Mucosa of rectum (tissue), 2 donors: ENCODE measurements around the gene NUDT13.

Source experiments
- H3K27ac ChIP-seq, 2 donors: one replicate each; pipeline ENCODE4 v1.7.0; 2013; ENCODE audit warnings: inconsistent platforms in 2 of 2, low read depth in 2 of 2, low read length in 2 of 2
- H3K27me3 ChIP-seq, 2 donors: one replicate each; pipeline ENCODE4 v1.7.0; 2013; ENCODE audit warnings: low read length in 2 of 2; ENCODE audit not compliant: control insufficient read depth in 2 of 2, insufficient read depth in 2 of 2
- H3K36me3 ChIP-seq, 2 donors: one replicate each; pipeline ENCODE4 v1.7.0; 2013; ENCODE audit warnings: low read length in 2 of 2; ENCODE audit not compliant: control insufficient read depth in 2 of 2, insufficient read depth in 2 of 2
- H3K4me1 ChIP-seq, 2 donors: one replicate each; pipeline ENCODE4 v1.7.0; 2013; ENCODE audit warnings: low read length in 2 of 2, mild to moderate bottlenecking in 1 of 2; ENCODE audit not compliant: control insufficient read depth in 2 of 2, insufficient read depth in 2 of 2
- H3K4me3 ChIP-seq, 2 donors: one replicate each; pipeline ENCODE4 v1.7.0; 2013; ENCODE audit warnings: low read length in 2 of 2
- H3K9ac ChIP-seq, 2 donors: one replicate each; pipeline ENCODE4 v1.7.0; 2013; ENCODE audit warnings: low read length in 2 of 2, low read depth in 1 of 2, mild to moderate bottlenecking in 1 of 2
- H3K9me3 ChIP-seq, 2 donors: one replicate each; pipeline ENCODE4 v1.7.0; 2013; ENCODE audit warnings: low read length in 2 of 2; ENCODE audit not compliant: control insufficient read depth in 2 of 2
- donor health status: healthy.
- donor health status: Normal muscosa, but diverticular disease.

NUDT13 gene

GRCh38 chr10:73159038-73159648, 48.9 kb downstream of the NUDT13 start:
- Histone ChIP-seq H3K27ac (no peak overlapping the region), H3K4me3 (no peak overlapping the region), H3K4me1 (no peaks in the 10 kb centered on the region), H3K9me3 (no peaks in the 10 kb centered on the region), H3K9ac (no peak overlapping the region), H3K27me3 (no peaks in the 10 kb centered on the region), H3K36me3 (peaks cover 16 to 23% of the 10 kb centered on the region in 2 donors)

GRCh38 chr10:73161079-73161478, 50.8 kb downstream of the NUDT13 start:
- Histone ChIP-seq H3K27me3 (no peaks in the 10 kb centered on the region), H3K27ac (no peak overlapping the region), H3K9me3 (no peaks in the 10 kb centered on the region), H3K4me1 (no peaks in the 10 kb centered on the region), H3K36me3 (peaks cover 13 to 19% of the 10 kb centered on the region in 2 donors), H3K9ac (no peak overlapping the region), H3K4me3 (no peak overlapping the region)

- Histone ChIP-seq H3K4me1 (no peaks in the 10 kb centered on the region), H3K9ac (no peak overlapping the region), H3K27me3 (no peaks in the 10 kb centered on the region), H3K9me3 (no peaks in the 10 kb centered on the region), H3K27ac (no peak overlapping the region), H3K4me3 (no peak overlapping the region), H3K36me3 (peaks cover 8 to 14% of the 10 kb centered on the region in 2 donors)
Observed at GRCh38 chr10:73161662-73162061, 51.4 kb downstream of the NUDT13 start.

GRCh38 chr10:73163096-73163495, 52.8 kb downstream of the NUDT13 start:
- Histone ChIP-seq H3K27me3 (no peaks in the 10 kb centered on the region), H3K4me3 (no peak overlapping the region), H3K36me3 (peaks cover 5 to 12% of the 10 kb centered on the region in 2 donors), H3K4me1 (peaks cover 5 to 9% of the 10 kb centered on the region in 2 donors), H3K9ac (no peak overlapping the region), H3K9me3 (no peaks in the 10 kb centered on the region), H3K27ac (no peak overlapping the region)

- Histone ChIP-seq H3K36me3 (peaks cover 5 to 12% of the 10 kb centered on the region in 2 donors), H3K9me3 (no peaks in the 10 kb centered on the region), H3K9ac (peak overlapping the region; percentile 99), H3K4me3 (peak overlapping the region; percentile 100), H3K27ac (no peak overlapping the region), H3K27me3 (no peaks in the 10 kb centered on the region), H3K4me1 (peaks cover 10 to 16% of the 10 kb centered on the region in 2 donors)
Observed at GRCh38 chr10:73166972-73167371, 56.7 kb downstream of the NUDT13 start.

- Histone ChIP-seq H3K9me3 (no peaks in the 10 kb centered on the region), H3K27me3 (no peaks in the 10 kb centered on the region), H3K4me1 (peaks cover 10 to 16% of the 10 kb centered on the region in 2 donors), H3K36me3 (peaks cover 5 to 11% of the 10 kb centered on the region in 2 donors), H3K9ac (peak overlapping the region; percentile 99), H3K4me3 (peak overlapping the region; percentile 100), H3K27ac (peak overlapping the region; percentile 87 to 95)
Observed at GRCh38 chr10:73167458-73167782, 57.2 kb downstream of the NUDT13 start.

- H3K4me1 ChIP-seq = peaks cover 10 to 16% of the 10 kb centered on the region in 2 donors
Observed at GRCh38 chr10:73167783-73168464, 57.7 kb downstream of the NUDT13 start, which contains the start of the genes ECD and FAM149B1. ECD (minus strand) TSS chr10:73168008; CDS start chr10:73163937, 4,071 bp downstream. FAM149B1 (plus strand) TSS chr10:73168119; CDS start chr10:73168340, 221 bp downstream.

GRCh38 chr10:73168465-73168803, 58.2 kb downstream of the NUDT13 start:
- peak overlapping the region; percentile 87 to 95 for H3K27ac ChIP-seq
- H3K9ac ChIP-seq = peak overlapping the region; percentile 99
- peak overlapping the region; percentile 100 for H3K4me3 ChIP-seq
- H3K9me3 ChIP-seq = no peaks in the 10 kb centered on the region
- peaks cover 10 to 16% of the 10 kb centered on the region in 2 donors for H3K4me1 ChIP-seq
- peaks cover 0 to 3% of the 10 kb centered on the region in 2 donors for H3K36me3 ChIP-seq
- H3K27me3 ChIP-seq = no peaks in the 10 kb centered on the region

More at GRCh38 chr10:73167783-73168464, 57.7 kb downstream of the NUDT13 start, which contains the start of the genes ECD and FAM149B1:
- H3K4me3 ChIP-seq = peak within 1 kb of the TSS; percentile 100
- H3K27ac ChIP-seq = peak within 1 kb of the TSS; percentile 87 to 95
- H3K9ac ChIP-seq = peak within 1 kb of the TSS; percentile 99
- no peaks in the 10 kb centered on the region for H3K27me3 ChIP-seq
- peaks cover under 1 to 6% of the 10 kb centered on the region in 2 donors for H3K36me3 ChIP-seq
- H3K9me3 ChIP-seq = no peaks in the 10 kb centered on the region

GRCh38 chr10:73169320-73169719, 59.1 kb downstream of the NUDT13 start:
- no peaks in the 10 kb centered on the region for H3K9me3 ChIP-seq
- no peaks in the 10 kb centered on the region for H3K36me3 ChIP-seq
- no peak overlapping the region for H3K27ac ChIP-seq
- peaks cover 10 to 16% of the 10 kb centered on the region in 2 donors for H3K4me1 ChIP-seq
- H3K9ac ChIP-seq = no peak overlapping the region
- no peak overlapping the region for H3K4me3 ChIP-seq
- H3K27me3 ChIP-seq = no peaks in the 10 kb centered on the region

GRCh38 chr10:73172867-73173266, 62.6 kb downstream of the NUDT13 start:
- no peak overlapping the region for H3K4me3 ChIP-seq
- H3K4me1 ChIP-seq = peaks cover 5 to 7% of the 10 kb centered on the region in 2 donors
- no peak overlapping the region for H3K27ac ChIP-seq
- H3K36me3 ChIP-seq = peaks cover 5 to 6% of the 10 kb centered on the region in 2 donors
- no peaks in the 10 kb centered on the region for H3K27me3 ChIP-seq
- no peak overlapping the region for H3K9ac ChIP-seq
- no peaks in the 10 kb centered on the region for H3K9me3 ChIP-seq
